Natural killer cell (primary cell): ENCODE measurements around the gene ITGA2. TPM values are rescaled to one million over a fixed set of nuclear protein-coding genes. Genes with fewer than 3 reads are reported as not detected.

Source experiments
- ATAC-seq, 3 donors: fragments of 150-1000 bp in 2 of 3; fragments of 200-7000 bp in 1 of 3; cut with Tn5 transposase; 1 replicate in 1 of 3; 2 replicates in 2 of 3; pipeline ENCODE4 v1.10.0; 2021; ENCODE audit warnings: mild to moderate bottlenecking in 2 of 3, moderate library complexity in 2 of 3
- DNase-seq, 2 donors: peaks; one replicate each; pipeline versions ENCODE4 v3.0.0 to v3.0.0-alpha.2; 2013 to 2021; ENCODE audit warnings: mixed read lengths in 1 of 2
- H3K27ac ChIP-seq: one replicate; pipeline ENCODE4 v1.5.1; 2013; ENCODE audit warnings: mild to moderate bottlenecking, low read length
- H3K27me3 ChIP-seq: one replicate; pipeline ENCODE4 v1.6.1; 2013; ENCODE audit warnings: low read length; ENCODE audit not compliant: control insufficient read depth, insufficient read depth
- H3K36me3 ChIP-seq: one replicate; pipeline ENCODE4 v1.6.1; 2013; ENCODE audit warnings: low read length; ENCODE audit not compliant: control insufficient read depth, insufficient read depth
- H3K4me1 ChIP-seq: one replicate; pipeline ENCODE4 v1.6.1; 2013; ENCODE audit warnings: low read length; ENCODE audit not compliant: control insufficient read depth, insufficient read depth
- H3K4me3 ChIP-seq: one replicate; pipeline ENCODE4 v1.5.1; 2013; ENCODE audit warnings: low read length
- H3K9me3 ChIP-seq: one replicate; pipeline ENCODE4 v1.6.1; 2013; ENCODE audit warnings: low read length; ENCODE audit not compliant: control insufficient read depth, insufficient read depth
- H3K27ac Mint-ChIP-seq, 2 donors: one replicate each; pipeline ENCODE4 v1.8.0; 2022; ENCODE audit warnings: mild to moderate bottlenecking in 2 of 2, mixed read lengths in 2 of 2, moderate library complexity in 1 of 2
- H3K27me3 Mint-ChIP-seq, 2 donors: one replicate each; pipeline ENCODE4 v1.8.0; 2022; ENCODE audit warnings: low read depth in 2 of 2, mixed read lengths in 2 of 2
- H3K36me3 Mint-ChIP-seq: one replicate; pipeline ENCODE4 v1.8.0; 2022; ENCODE audit warnings: mixed read lengths
- H3K4me1 Mint-ChIP-seq, 2 donors: one replicate each; pipeline ENCODE4 v1.8.0; 2022; ENCODE audit warnings: mixed read lengths in 2 of 2
- H3K4me3 Mint-ChIP-seq: one replicate; pipeline ENCODE4 v1.8.0; 2022; ENCODE audit warnings: mild to moderate bottlenecking, moderate library complexity, mixed read lengths
- H3K9me3 Mint-ChIP-seq, 2 donors: one replicate each; pipeline ENCODE4 v1.8.0; 2022; ENCODE audit warnings: mixed read lengths in 2 of 2
- CTCF ChIP-seq: fragments of 200-600 bp; IDR thresholded peaks from one replicate; pipeline ENCODE4 v1.8.0; 2022; ENCODE audit warnings: antibody characterized with exemption
- WGBS: methylation state at CpG from one replicate; pipeline ENCODE4 v1.1.7; 2013; ENCODE audit warnings: missing lambda C conversion rate; ENCODE audit not compliant: insufficient coverage; 5-methylcytosine and 5-hydroxymethylcytosine counted together
- intact Hi-C: fragments of 100-400 bp; cut with micrococcal nuclease; formaldehyde crosslinking; loops from one replicate; pipeline ENCODE4 v1.14.2; 2022
- total RNA-seq, 4 donors: library from RNA; stranded (reverse); fragments of 120-200 nt in 1 of 4; gene quantifications; one replicate each; pipeline versions ENCODE4 v1.2.3 to v1.2.4, GENCODE V29; 2013 to 2022

Gene ITGA2
- total RNA-seq, 3 donors from 2014 or later (not counting 1 experiment from before 2014, with no cell fraction given), result 0.11 to 0.26 (median 0.20) TPM

DNA sequence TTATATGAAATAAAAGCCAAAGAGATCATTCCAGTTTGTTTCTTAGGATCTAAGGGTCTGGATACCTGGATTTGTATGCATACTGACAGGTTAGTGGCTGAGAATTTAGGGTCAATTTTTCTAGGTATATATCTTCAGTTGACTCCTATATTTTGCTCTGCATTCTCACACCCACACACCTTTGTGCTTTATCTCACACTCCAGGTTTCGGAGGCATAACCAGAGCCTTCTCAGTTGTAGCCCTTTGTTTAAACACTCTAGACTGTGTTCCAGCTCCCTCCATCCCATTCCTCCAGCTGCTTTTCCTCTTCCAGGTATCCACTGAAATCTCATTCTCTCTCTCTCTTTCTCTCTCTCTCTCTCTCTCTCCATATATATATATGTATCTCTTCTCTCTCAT lies 131.0 kb downstream of the ITGA2 start:
- Histone ChIP-seq H3K9me3 (no peaks in the 10 kb centered on the region), H3K4me1 (no peaks in the 10 kb centered on the region), H3K4me3 (no peak overlapping the region), H3K27ac (no peak overlapping the region), H3K36me3 (no peaks in the 10 kb centered on the region), H3K27me3 (no peaks in the 10 kb centered on the region)
- 94% methylated on average over 1 of the region's 1 CpG for WGBS
- Mint-ChIP-seq H3K4me1 (no peaks in the 10 kb centered on the region), H3K27me3 (peaks cover 16 to 36% of the 10 kb centered on the region in 2 donors), H3K9me3 (no peaks in the 10 kb centered on the region), H3K4me3 (no peak overlapping the region), H3K27ac (no peak overlapping the region), H3K36me3 (no peaks in the 10 kb centered on the region)
- intact Hi-C loops, result no loop called here
- no peak for TF ChIP-seq CTCF
- no peak for ATAC-seq
- no peak for DNase-seq

DNA sequence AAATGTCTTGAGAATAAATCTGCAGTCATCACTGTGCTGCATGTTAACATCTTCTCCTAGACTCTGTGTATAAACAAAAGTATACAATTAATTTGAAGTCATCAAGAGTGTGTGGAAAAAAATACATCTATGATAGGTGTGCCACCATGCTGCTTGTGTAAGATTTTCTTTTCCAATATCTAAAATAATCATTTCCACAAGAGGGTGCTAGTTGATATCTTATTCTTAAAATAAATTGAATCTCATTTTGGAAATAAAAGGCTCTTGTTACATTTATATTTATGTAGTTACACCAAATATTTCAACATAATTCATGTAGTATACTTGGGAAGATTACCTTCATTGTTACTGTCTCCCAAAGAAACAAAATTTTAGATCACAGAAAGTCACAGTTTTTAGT lies 134.6 kb downstream of the ITGA2 start:
- Mint-ChIP-seq H3K4me3 (no peak overlapping the region), H3K4me1 (no peaks in the 10 kb centered on the region), H3K27me3 (peaks cover 9 to 15% of the 10 kb centered on the region in 2 donors), H3K27ac (no peak overlapping the region), H3K9me3 (no peaks in the 10 kb centered on the region), H3K36me3 (no peaks in the 10 kb centered on the region)
- DNase-seq (no peak), ATAC-seq (no peak)
- Histone ChIP-seq H3K9me3 (no peaks in the 10 kb centered on the region), H3K27me3 (no peaks in the 10 kb centered on the region), H3K4me1 (no peaks in the 10 kb centered on the region), H3K27ac (no peak overlapping the region), H3K36me3 (no peaks in the 10 kb centered on the region), H3K4me3 (no peak overlapping the region)
- intact Hi-C loops, result no loop called here
- TF ChIP-seq CTCF, result no peak

- Mint-ChIP-seq H3K4me1 (no peaks in the 10 kb centered on the region), H3K9me3 (no peaks in the 10 kb centered on the region), H3K36me3 (no peaks in the 10 kb centered on the region), H3K27ac (no peak overlapping the region), H3K27me3 (peaks cover 8 to 11% of the 10 kb centered on the region in 2 donors), H3K4me3 (no peak overlapping the region)
- DNase-seq (no peak), ATAC-seq (no peak)
- WGBS, result 95% methylated on average over 2 of the region's 3 CpGs
- Histone ChIP-seq H3K36me3 (no peaks in the 10 kb centered on the region), H3K27ac (no peak overlapping the region), H3K4me3 (no peak overlapping the region), H3K4me1 (no peaks in the 10 kb centered on the region), H3K9me3 (no peaks in the 10 kb centered on the region), H3K27me3 (no peaks in the 10 kb centered on the region)
- intact Hi-C loops, result no loop called here
- TF ChIP-seq CTCF, result no peak
Observed at GRCh38 chr5:53126521-53126920, 137.4 kb downstream of the ITGA2 start.

GRCh38 chr5:53127107-53127506 lies 138.0 kb downstream of the ITGA2 start:
- no peak overlapping the region for H3K4me3 Mint-ChIP-seq
- H3K36me3 ChIP-seq, result no peaks in the 10 kb centered on the region
- no peak for TF ChIP-seq CTCF
- H3K9me3 Mint-ChIP-seq, result no peaks in the 10 kb centered on the region
- intact Hi-C loops, result no loop called here
- no peaks in the 10 kb centered on the region for H3K9me3 ChIP-seq
- H3K36me3 Mint-ChIP-seq, result no peaks in the 10 kb centered on the region
- WGBS, result no CpG with 5 or more reads among the region's 1 CpG
- H3K27ac ChIP-seq, result no peak overlapping the region
- no peak for DNase-seq
- no peak overlapping the region for H3K27ac Mint-ChIP-seq
- no peaks in the 10 kb centered on the region for H3K27me3 ChIP-seq
- no peaks in the 10 kb centered on the region for H3K4me1 ChIP-seq
- H3K4me3 ChIP-seq, result no peak overlapping the region
- H3K27me3 Mint-ChIP-seq, result peaks cover 11% of the 10 kb centered on the region in 2 donors
- no peak for ATAC-seq
- H3K4me1 Mint-ChIP-seq, result no peaks in the 10 kb centered on the region
